Stimulated activated CD4-positive, alpha-beta T cell treated with anti-CD3 and anti-CD28 coated beads, Interleukin-4, amount 100 ng/mL, for 48 hours (primary cell): ENCODE data around the gene BDKRB1.

ENCODE experiments used
- DNase-seq, 2 donors: peaks; one replicate each; pipeline ENCODE4 v3.0.0-alpha.2; 2020; ENCODE audit warnings: low read depth in 2 of 2

Gene BDKRB1

DNA sequence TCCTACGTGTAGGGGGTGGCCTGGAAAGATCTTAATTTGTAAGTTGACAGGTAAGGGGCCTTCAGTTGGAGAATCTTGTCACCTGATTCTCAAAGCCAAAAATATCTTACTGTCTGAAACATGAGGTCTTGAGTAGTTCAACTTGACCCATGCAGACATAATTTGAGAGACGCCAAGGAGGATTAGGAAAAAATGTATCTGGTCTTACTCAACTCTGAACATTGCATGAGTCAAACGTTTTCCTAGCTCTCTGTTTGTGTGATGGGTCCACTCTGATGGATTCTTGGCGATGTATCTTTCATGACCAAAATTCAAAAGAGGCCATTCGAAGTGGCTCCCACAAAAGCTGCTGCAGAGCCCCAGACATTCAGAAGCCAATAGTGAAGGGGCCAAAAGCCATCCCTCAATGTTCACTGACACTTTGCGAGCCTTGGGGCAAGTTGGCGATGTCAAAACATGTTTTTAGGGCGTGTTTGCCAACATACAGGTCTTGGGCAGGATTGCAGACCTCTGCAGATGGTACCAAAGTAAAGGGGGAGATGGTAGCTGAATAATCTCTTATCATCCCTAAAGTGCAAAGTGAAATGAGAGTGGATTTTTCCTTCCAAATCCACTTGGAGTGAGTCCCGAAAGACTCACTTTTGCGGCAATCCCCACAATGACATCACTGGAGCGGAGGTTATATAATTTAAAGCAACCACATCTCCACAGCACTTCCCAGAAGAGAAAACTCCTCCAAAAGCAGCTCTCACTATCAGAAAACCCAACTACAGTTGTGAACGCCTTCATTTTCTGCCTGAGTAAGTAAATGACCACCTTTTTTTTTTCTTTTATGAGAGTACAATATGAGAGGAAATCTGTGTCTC, at the start of gene BDKRB1:
BDKRB1 (plus strand) TSS at position 710 of the 866 bp plus-strand sequence. CDS start 7,473 bp downstream, outside the sequence.
- DNase-seq = no peak

DNA sequence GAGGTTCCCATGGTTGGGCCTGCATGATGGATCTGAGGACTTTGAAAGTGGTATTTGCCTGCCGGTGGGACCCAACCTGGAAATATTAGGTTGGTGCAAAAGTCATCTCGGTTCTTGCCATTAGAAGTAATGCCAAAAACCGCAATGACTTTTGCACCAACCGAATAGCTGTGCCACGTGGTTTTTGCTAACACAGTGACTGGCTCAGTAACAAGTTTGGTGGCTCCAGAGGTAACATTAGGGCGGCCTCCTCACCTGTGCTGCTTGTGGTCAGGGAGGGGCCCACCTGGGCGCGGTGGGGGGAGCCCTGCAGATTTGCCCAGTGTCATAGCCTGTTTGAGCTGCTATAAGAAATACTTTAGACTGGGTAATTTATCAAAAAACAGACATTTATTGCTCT, 49.5 kb upstream of the BDKRB1 start:
- no peak for DNase-seq

DNA sequence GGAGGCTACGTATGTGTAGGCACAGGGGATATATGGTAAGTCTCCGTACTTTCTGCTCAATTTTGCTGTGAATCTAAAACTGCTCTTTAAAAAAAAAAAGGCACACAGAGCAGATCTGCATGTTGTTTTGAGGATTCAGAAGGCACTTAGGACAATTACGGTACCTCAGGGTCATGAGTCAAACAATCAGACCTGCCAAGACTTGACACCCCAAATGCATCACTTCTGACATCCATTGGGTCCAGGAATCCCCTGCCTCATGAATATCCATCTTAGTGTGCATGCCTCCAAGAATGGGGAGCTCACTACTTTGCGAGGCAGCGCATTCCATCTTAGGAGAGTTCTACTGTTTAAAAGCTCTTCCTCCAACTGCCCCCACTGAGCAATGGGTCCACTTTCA, 48.3 kb upstream of the BDKRB1 start:
- DNase-seq = no peak

DNA sequence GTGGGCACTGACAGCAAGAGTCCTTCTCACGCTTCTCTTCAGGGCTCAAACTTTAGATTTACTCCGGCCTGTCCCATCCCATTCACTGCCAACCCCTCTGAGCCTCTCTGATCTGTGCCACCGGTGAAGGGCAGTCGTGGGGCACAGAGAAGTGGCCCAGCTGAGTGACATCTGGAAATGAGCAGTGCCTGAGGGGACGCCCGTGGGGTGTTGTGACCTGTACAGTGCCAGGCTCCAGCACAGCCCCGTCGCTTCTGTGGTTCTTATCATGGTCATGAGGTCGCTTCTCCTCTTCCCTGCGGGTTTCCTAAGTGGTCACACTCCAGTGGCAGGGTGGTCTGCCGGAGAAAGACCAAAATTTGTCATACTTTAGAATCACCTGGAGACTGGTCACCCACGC, 47.3 kb upstream of the BDKRB1 start:
- DNase-seq = no peak

GRCh38 chr14:96212140-96212539, 43.9 kb upstream of the BDKRB1 start:
- DNase-seq = no peak

DNA sequence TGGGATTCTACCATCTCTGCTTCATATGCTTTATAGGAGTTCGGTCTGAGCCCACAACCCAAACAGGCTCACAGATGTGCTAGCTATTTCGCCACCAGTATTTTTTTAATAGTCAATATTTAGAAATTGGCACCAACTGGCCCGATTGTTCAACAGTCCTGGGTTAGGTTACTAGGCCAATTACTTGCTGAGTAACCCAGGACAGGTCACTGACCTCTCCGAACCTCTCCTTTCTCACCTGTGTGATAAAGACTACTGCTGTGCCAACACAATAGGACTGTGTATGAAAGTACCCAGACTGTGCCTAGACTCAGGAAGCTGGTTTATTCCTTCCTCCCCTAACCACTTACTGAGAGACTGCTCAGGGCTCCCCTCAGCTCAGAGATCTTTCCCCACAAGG, 43.1 kb upstream of the BDKRB1 start:
- no peak for DNase-seq

DNA sequence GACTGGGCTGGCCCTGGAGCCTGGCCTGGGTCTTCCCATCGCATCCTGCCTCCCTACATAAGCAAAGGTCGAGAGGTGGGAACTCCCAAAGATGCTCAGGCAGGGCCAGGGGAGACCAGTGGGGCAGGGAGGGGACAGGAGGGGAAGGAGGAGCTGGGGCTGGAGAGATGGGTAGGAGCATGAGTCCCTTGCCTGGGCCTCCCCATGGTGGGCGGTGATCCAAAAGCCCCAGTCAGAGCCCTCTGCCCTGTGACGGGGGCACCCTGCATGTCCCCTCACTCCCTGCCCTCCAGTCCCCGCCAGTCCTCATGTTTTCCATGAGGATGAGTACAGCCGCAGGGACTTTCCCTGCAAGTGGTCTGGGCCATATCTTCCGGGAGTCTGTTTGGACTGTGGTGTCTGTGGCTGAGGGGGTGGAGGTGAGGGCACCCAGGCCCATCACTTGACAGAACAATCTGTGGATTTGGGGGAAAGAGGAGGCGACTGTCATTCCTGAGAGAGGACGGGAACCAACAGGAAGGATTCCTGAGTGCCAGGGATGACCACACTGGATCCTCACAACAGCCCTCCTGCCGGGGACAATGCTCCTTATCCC, 42.0 kb upstream of the BDKRB1 start:
- no peak for DNase-seq

GRCh38 chr14:96214793-96215192, 41.2 kb upstream of the BDKRB1 start:
- no peak for DNase-seq

- DNase-seq = no peak
Measured at GRCh38 chr14:96215452-96216244, 40.4 kb upstream of the BDKRB1 start.

GRCh38 chr14:96216627-96217026, 39.4 kb upstream of the BDKRB1 start:
- no peak for DNase-seq

DNA sequence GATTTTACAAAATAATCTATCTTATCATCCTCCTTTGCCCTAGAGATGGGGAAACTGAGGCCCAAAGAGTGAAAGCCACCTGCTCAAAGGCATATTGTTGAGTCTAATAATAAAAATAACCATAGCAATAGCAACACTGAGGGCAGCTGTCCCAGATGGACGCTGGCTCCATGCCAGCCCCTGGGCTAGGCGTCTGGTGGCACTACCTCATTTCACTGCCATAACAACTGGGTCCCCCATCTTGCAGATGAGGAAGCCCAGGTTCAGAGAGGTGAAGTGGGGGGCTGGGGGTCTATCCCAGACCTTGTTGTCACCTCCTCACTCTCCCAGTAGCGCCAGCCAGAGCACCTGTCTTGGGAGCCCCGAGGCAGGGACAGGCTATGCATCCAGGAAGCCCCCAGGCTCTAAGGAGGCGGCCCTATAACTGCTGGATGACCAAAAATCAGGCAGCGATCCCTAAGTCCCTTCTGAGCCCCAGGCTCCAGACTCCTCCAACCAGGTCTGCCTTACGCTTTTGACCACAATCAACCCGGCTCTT, 38.6 kb upstream of the BDKRB1 start:
- no peak for DNase-seq

GRCh38 chr14:96221109-96221650, 34.8 kb upstream of the BDKRB1 start:
- no peak for DNase-seq

- no peak for DNase-seq
Measured at GRCh38 chr14:96221841-96222240, 34.2 kb upstream of the BDKRB1 start.

DNA sequence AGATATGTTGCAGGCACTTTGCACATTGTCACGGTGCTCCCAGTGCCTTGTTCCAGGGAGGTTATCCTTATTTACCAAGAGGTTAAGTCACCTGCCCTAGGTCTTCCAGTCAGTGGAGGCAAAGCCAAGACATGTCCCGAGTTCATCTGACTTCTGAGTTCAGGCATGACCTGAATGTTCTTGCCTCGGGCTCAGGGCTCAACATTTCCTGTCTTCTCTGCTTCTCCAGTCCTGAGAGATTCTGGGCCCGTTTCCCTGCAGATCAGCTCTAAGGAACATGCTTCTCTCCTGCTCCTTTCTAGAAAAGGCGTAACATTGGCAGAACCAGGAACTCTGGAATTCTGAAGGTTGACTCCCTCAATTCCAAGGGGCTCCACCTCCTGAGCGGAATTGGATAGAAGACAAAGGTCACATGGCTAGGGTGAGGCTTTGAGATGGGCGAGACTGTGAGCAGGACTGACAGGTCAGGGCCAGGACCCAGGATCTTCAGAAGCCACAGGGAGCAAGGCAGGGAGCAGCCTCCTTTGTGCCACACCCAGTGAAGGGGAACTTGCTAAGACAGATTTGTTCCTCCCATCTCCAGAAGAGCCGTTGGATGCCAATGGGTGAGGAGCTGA, 31.4 kb upstream of the BDKRB1 start:
- no peak for DNase-seq

- no peak for DNase-seq
Measured at GRCh38 chr14:96225213-96225612, 30.8 kb upstream of the BDKRB1 start.

DNA sequence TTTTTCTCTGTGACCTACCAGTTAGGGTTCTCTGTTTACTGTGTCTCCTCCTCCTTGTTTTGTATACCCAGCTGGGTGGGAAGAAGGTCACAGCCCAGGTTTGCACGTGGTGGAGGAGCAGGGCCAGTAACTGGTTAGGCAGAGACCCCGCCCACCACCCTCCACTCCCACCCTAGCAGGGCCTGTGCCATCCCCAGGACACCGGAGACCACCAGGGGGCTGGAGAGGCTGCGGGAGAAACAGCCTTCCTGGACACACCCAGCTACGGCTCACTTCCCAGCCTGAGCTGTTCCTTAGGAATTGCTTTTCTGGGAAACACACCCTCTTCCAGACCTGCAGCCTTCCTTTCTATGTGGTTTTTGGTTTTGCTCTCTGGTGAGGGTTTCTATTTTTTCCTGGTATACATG, 30.3 kb upstream of the BDKRB1 start:
- DNase-seq = no peak

DNA sequence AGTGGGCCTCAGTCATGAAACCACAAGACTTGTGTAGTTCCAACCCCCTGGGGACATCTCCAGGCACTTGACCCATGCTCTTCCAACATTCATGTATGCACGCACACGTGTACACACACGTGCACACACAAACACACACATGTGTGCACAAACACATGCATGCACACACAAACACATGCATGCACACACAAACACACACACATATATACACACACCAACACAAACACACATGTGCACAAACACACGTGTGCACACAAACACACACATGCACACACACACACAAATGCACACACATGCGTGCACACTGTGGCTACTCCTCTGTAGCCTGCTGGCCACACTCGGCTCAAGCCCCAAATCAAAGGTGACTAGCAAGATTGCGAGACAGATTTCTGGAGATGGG, 28.6 kb upstream of the BDKRB1 start:
- DNase-seq = no peak

- no peak for DNase-seq
Measured at GRCh38 chr14:96229315-96229714, 26.7 kb upstream of the BDKRB1 start.

DNA sequence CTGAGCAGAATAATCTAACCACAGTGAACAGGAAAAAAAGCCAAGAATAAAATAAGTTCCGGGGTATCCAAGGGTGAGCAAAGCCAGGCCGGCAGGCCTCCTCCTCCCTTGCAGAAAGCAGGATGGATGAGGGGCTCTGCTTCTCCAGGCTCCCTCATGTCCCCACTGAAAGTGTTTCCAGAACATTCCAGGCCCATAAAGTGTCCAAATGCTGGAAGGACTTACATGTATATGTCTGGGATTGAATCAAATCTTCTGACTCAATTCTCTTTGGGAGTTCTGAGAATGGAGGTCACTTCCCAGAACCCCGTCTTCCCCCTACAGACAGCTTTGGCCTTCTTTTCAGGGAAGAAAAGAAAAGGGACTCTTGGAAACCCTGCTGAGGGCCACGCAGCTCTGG, 25.0 kb upstream of the BDKRB1 start:
- no peak for DNase-seq

DNA sequence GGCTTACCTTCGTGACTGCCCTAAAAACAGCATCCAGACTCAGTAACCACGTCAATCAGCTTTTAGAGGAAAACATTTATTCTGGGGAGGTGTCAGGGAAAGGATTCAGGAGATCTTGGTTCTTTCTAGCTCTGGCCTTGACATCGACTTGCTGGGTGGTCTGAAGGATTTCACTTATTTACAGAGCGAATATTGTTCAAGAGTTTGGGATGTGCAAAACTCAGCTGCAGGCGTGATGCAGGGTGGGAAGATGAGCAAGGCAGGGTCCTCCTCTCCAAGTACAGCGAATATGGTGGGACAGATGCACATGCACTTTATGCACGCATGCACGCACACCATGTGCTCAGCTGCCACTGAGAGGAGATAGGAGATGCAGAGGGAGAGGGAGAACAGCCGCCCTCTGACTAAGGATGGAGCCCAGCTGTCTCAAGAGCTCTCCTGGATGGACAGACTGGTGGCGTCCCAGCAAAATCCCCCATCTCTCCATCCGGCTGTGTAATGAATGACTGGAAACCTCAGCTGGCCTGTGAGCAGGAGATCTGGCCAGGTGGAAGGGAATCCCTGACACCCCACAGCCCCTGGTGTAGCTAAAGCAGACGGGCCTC, 24.4 kb upstream of the BDKRB1 start:
- no peak for DNase-seq

- DNase-seq = no peak
Measured at GRCh38 chr14:96232506-96232905, 23.5 kb upstream of the BDKRB1 start.
